Fibroblast of lung (primary cell): Measurements from ENCODE around the gene S100A10. TPM values are rescaled to one million over a fixed set of nuclear protein-coding genes. Genes with fewer than 3 reads are reported as not detected.

ENCODE experiments used
- DNase-seq, 2 donors: peaks; one replicate each; pipeline versions ENCODE4 v3.0.0 to v3.0.0-alpha.2; 2010; ENCODE audit warnings: low read depth in 2 of 2
- H2AFZ ChIP-seq: 2 replicates; pipeline ENCODE4 v1.5.1; 2012; ENCODE audit warnings: low read length, control low read depth, inconsistent platforms
- H3K27ac ChIP-seq: 2 replicates; pipeline ENCODE4 v1.5.1; 2011; ENCODE audit warnings: low read length, control low read depth; ENCODE audit not compliant: insufficient read depth
- H3K27me3 ChIP-seq: 2 replicates; pipeline ENCODE4 v1.5.1; 2011; ENCODE audit warnings: mild to moderate bottlenecking, low read length; ENCODE audit not compliant: control insufficient read depth, insufficient read depth
- H3K36me3 ChIP-seq: 2 replicates; pipeline ENCODE4 v1.5.1; 2011; ENCODE audit warnings: low read length; ENCODE audit not compliant: control insufficient read depth, insufficient read depth
- H3K4me1 ChIP-seq: 2 replicates; pipeline ENCODE4 v1.5.1; 2011; ENCODE audit warnings: low read length; ENCODE audit not compliant: control insufficient read depth, insufficient read depth; ENCODE audit errors: extremely low read depth
- H3K4me2 ChIP-seq: 2 replicates; pipeline ENCODE4 v1.5.1; 2011; ENCODE audit warnings: low read length, control low read depth; ENCODE audit not compliant: insufficient read depth; ENCODE audit errors: extremely low read depth
- H3K4me3 ChIP-seq, 4 experiments: fragments of 200-600 bp in 1 of 4; sonication (generic) in 1 of 4; replicated peaks in 1 of 4; 2 replicates each; pipeline ENCODE4 v1.5.1; 2011 to 2016; ENCODE audit warnings: low read length in 4 of 4, low read depth in 3 of 4, mild to moderate bottlenecking in 3 of 4, control low read depth in 2 of 4, inconsistent platforms in 1 of 4, mixed read lengths in 1 of 4; ENCODE audit not compliant: insufficient read depth in 1 of 4; ENCODE audit errors: control extremely low read depth in 1 of 4
- H3K79me2 ChIP-seq: 2 replicates; pipeline ENCODE4 v1.5.1; 2012; ENCODE audit warnings: mild to moderate bottlenecking, low read length, inconsistent platforms; ENCODE audit not compliant: control insufficient read depth, insufficient read depth
- H3K9ac ChIP-seq: 2 replicates; pipeline ENCODE4 v1.5.1; 2011; ENCODE audit warnings: mild to moderate bottlenecking, low read length, control low read depth; ENCODE audit not compliant: insufficient read depth
- H3K9me3 ChIP-seq: 2 replicates; pipeline ENCODE4 v1.5.1; 2012; ENCODE audit warnings: low read depth, low read length; ENCODE audit not compliant: control insufficient read depth, insufficient read depth
- H4K20me1 ChIP-seq: 2 replicates; pipeline ENCODE4 v1.5.1; 2011; ENCODE audit warnings: low read length; ENCODE audit not compliant: control insufficient read depth, insufficient read depth; ENCODE audit errors: extremely low read depth
- CTCF ChIP-seq, 2 donors: IDR thresholded peaks in 1 of 2; conservative IDR thresholded peaks in 1 of 2; 1 replicate in 1 of 2; 2 replicates in 1 of 2; pipeline ENCODE4 v1.5.1; 2011 to 2012; ENCODE audit warnings: low read length in 2 of 2, control low read depth in 1 of 2, inconsistent platforms in 1 of 2, low read depth in 1 of 2, mild to moderate bottlenecking in 1 of 2
- EZH2 ChIP-seq: IDR thresholded peaks from 2 replicates; pipeline ENCODE4 v1.5.1; 2012; ENCODE audit warnings: low read length, control low read depth, mild to moderate bottlenecking; ENCODE audit errors: missing control alignments
- polyA plus RNA-seq, 2 donors: library from polyadenylated mRNA; depleted of rRNA in 1 of 2; stranded (reverse) in 1 of 2; unstranded in 1 of 2; fragments of >200 nt; gene quantifications; 2 replicates each; pipeline ENCODE4 v1.2.1, GENCODE V29; 2011 to 2012; ENCODE audit warnings: missing spikeins in 1 of 2
- total RNA-seq: library from RNA; depleted of rRNA; stranded (reverse); fragments of >200 nt; gene quantifications from 2 replicates; pipeline ENCODE4 v1.2.1, GENCODE V29; 2014

The S100A10 gene
- total and polyA plus RNA-seq, 2 donors (not counting 1 experiment from before 2014, with no cell fraction given): 141 to 750 TPM

- Histone ChIP-seq H3K36me3 (no peaks in the 10 kb centered on the region), H3K9ac (no peak overlapping the region), H3K9me3 (no peaks in the 10 kb centered on the region), H3K27me3 (peaks cover 16% of the 10 kb centered on the region), H3K4me2 (no peak overlapping the region), H4K20me1 (no peaks in the 10 kb centered on the region), H3K4me1 (no peaks in the 10 kb centered on the region), H2AFZ (no peak overlapping the region), H3K4me3 (no peak overlapping the region), H3K27ac (no peak overlapping the region), H3K79me2 (no peaks in the 10 kb centered on the region)
- TF ChIP-seq CTCF (conservative IDR thresholded peaks at IDR 0.05 in 1 of 2, IDR thresholded peaks at IDR 0.05 in 1 of 2; ENCODE audit: low read depth in 1 of 2, low read length in 2 of 2): no peak
- TF ChIP-seq EZH2: no peak
- DNase-seq: no peak
Observed at GRCh38 chr1:152024223-152024622, 30.6 kb upstream of the S100A10 start.

GRCh38 chr1:152023221-152023620 lies 29.6 kb upstream of the S100A10 start:
- DNase-seq: no peak
- Histone ChIP-seq H2AFZ (no peak overlapping the region), H3K27ac (no peak overlapping the region), H3K9ac (no peak overlapping the region), H3K4me3 (no peak overlapping the region), H3K27me3 (peaks cover 16% of the 10 kb centered on the region), H3K9me3 (no peaks in the 10 kb centered on the region), H3K4me1 (no peaks in the 10 kb centered on the region), H3K79me2 (no peaks in the 10 kb centered on the region), H3K36me3 (no peaks in the 10 kb centered on the region), H4K20me1 (no peaks in the 10 kb centered on the region), H3K4me2 (no peak overlapping the region)
- TF ChIP-seq EZH2 (no peak), CTCF (conservative IDR thresholded peaks at IDR 0.05 in 1 of 2, IDR thresholded peaks at IDR 0.05 in 1 of 2; ENCODE audit: low read depth in 1 of 2, low read length in 2 of 2) (no peak)

GRCh38 chr1:152022474-152022873 lies 28.8 kb upstream of the S100A10 start:
- H3K36me3 ChIP-seq: no peaks in the 10 kb centered on the region

More at GRCh38 chr1:152022474-152022873, 28.8 kb upstream of the S100A10 start:
- Histone ChIP-seq H3K4me3 (no peak overlapping the region), H3K27me3 (peaks cover 16% of the 10 kb centered on the region), H3K9me3 (no peaks in the 10 kb centered on the region), H4K20me1 (no peaks in the 10 kb centered on the region), H3K79me2 (no peaks in the 10 kb centered on the region), H3K4me1 (no peaks in the 10 kb centered on the region), H3K4me2 (no peak overlapping the region), H2AFZ (no peak overlapping the region), H3K9ac (no peak overlapping the region), H3K27ac (no peak overlapping the region)
- DNase-seq: no peak
- TF ChIP-seq EZH2: no peak
